ENCODE results near the gene GRID1. TPM values are rescaled to one million over a fixed set of nuclear protein-coding genes. Genes with fewer than 3 reads are reported as not detected.

The GRID1 gene
- polyA plus RNA-seq, 1 of the 3 experiments (the other 2 are of a cell fraction): 0.13 TPM

GRCh38 chr10:86254081-86254480, 112.5 kb downstream of the GRID1 start:
- POLR2A ChIA-PET: interaction anchor here (0.8 kb wide), 1 partner anchor 12 kb away, joined by 3 read pairs; no protein-coding TSS in a partner anchor
- no peaks in the 10 kb centered on the region for H3K36me3 ChIP-seq (replicated peaks in 1 of 2; ENCODE audit: control insufficient read depth in 1 of 2, insufficient read depth in 2 of 2, low read length in 1 of 2)
- CTCF ChIA-PET: interaction anchor here (0.6 to 2.2 kb wide), 6 partner anchors 8 to 119 kb away, joined by 3 to 10 read pairs (median 4); no protein-coding TSS in a partner anchor

More at GRCh38 chr10:86254081-86254480, 112.5 kb downstream of the GRID1 start:
- Histone ChIP-seq H3K9me3 (no peaks in the 10 kb centered on the region), H3K4me2 (no peak overlapping the region), H3K9ac (no peak overlapping the region), H3K9me2 (no peaks in the 10 kb centered on the region), H3K27ac (ENCODE audit: low read depth in 2 of 2, low read length in 1 of 2) (peak overlapping the region in 1 of 2 experiments; percentile 86; a peak in 2 of 4 replicates), H3K27me3 (ENCODE audit: insufficient read depth) (no peaks in the 10 kb centered on the region), H3F3A (replicated peaks; ENCODE audit: insufficient read depth) (no peaks in the 10 kb centered on the region), H3K4me3 (ENCODE audit: low read depth in 2 of 2, low read length in 1 of 2) (no peak overlapping the region), H3K4me1 (ENCODE audit: control insufficient read depth in 1 of 2, insufficient read depth in 2 of 2, low read depth in 1 of 2, low read length in 1 of 2) (peaks cover 0 to 53% of the 10 kb centered on the region in 2 experiments; a peak in 2 of 4 replicates), H4K20me1 (ENCODE audit: insufficient read depth) (no peaks in the 10 kb centered on the region), H2AFZ (ENCODE audit: low read depth) (no peak overlapping the region), H3K79me2 (ENCODE audit: insufficient read depth) (no peaks in the 10 kb centered on the region)
- TF ChIP-seq TCF12 (IDR thresholded peaks at IDR 0.05) (no peak), ZBTB33 (IDR thresholded peaks at IDR 0.05; ENCODE audit: borderline replicate concordance, low read depth) (no peak), MXI1 (IDR thresholded peaks at IDR 0.05; ENCODE audit: low read depth, low read length) (no peak), SMC3 (IDR thresholded peaks at IDR 0.05; ENCODE audit: low read depth, low read length) (no peak), RXRA (IDR thresholded peaks at IDR 0.05; ENCODE audit: borderline replicate concordance, low read depth) (no peak), IRF3 (IDR thresholded peaks at IDR 0.05; ENCODE audit: low read depth, low read length) (no peak), JUND (IDR thresholded peaks at IDR 0.05) (no peak), PBX3 (IDR thresholded peaks at IDR 0.05) (no peak), FOXM1 (IDR thresholded peaks at IDR 0.05; ENCODE audit: low read depth) (no peak), RAD21 (IDR thresholded peaks at IDR 0.05; ENCODE audit: low read length) (no peak), REST (IDR thresholded peaks at IDR 0.05; ENCODE audit: low read depth, low read length) (no peak), USF1 (IDR thresholded peaks at IDR 0.05; ENCODE audit: borderline replicate concordance, low read depth) (no peak), ELF1 (IDR thresholded peaks at IDR 0.05) (no peak), YY1 (IDR thresholded peaks at IDR 0.05; ENCODE audit: low read depth) (no peak), FOSL2 (IDR thresholded peaks at IDR 0.05; ENCODE audit: borderline replicate concordance, low read depth) (no peak), MAX (IDR thresholded peaks at IDR 0.05; ENCODE audit: low read depth) (no peak), MEF2A (IDR thresholded peaks at IDR 0.05; ENCODE audit: borderline replicate concordance, low read depth) (no peak)
- peak; percentile 5 for DNase-seq
